Occipital lobe (tissue), 2 donors: ENCODE data around the gene OR6M1. TPM values are rescaled to one million over a fixed set of nuclear protein-coding genes. Genes with fewer than 3 reads are reported as not detected.

Experiments used
- DNase-seq: peaks from one replicate; lab custom pipeline; 2025; lab: John Stamatoyannopoulos, UW
- total RNA-seq: library from RNA; depleted of rRNA; stranded (reverse); fragments of >200 nt; gene quantifications from one replicate; pipeline ENCODE4 v1.2.3, GENCODE V29; 2014

The OR6M1 gene, protein sequence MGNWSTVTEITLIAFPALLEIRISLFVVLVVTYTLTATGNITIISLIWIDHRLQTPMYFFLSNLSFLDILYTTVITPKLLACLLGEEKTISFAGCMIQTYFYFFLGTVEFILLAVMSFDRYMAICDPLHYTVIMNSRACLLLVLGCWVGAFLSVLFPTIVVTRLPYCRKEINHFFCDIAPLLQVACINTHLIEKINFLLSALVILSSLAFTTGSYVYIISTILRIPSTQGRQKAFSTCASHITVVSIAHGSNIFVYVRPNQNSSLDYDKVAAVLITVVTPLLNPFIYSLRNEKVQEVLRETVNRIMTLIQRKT
- total RNA-seq = not detected

- no peak for DNase-seq
Measured at GRCh38 chr11:123806249-123806648, at the start of gene OR6M1. TSS of gene OR6M1 (minus strand) at chr11:123806349. CDS start at chr11:123806349, 0 bp downstream.

GRCh38 chr11:123853038-123853437, 46.9 kb upstream of the OR6M1 start:
- no peak for DNase-seq

DNA sequence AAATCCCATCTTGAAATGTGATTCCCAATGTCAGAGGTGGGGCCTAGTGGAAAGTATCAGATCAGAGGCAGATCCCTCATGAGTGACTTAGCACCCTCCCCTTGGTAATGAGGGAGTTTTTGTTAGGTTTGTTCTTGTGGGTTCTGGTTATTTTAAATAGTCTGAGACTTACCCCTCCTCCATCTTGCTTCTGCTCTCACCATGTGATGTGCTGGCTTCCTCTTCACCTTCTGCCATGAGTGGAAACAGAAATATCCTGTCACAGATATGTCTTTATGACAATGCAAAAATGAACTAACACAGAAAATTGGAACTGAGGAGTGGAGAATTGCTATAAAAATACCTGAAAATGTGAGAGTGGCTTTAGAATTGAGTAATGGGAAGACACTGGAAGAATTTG, 46.2 kb upstream of the OR6M1 start:
- DNase-seq = no peak

DNA sequence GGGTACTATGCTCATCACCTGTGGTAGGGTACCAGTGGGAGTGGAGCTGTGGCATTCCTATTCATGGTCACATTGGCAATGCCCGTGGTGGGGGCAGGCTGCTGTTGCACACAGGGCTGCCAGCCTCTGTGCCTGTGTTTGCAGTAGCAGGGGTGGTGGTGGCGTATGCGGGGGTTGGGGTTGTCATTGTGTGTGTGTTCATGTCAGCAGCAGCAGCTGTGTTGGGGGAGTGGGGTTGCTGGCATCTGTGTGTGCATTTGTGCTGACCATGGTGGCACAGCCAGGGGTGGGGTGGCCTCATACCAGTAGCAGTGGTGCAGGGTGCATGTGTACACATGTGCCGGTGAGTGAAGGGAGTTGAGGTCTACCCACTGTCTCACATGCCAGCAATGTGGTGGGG, 45.0 kb upstream of the OR6M1 start:
- DNase-seq = no peak

DNA sequence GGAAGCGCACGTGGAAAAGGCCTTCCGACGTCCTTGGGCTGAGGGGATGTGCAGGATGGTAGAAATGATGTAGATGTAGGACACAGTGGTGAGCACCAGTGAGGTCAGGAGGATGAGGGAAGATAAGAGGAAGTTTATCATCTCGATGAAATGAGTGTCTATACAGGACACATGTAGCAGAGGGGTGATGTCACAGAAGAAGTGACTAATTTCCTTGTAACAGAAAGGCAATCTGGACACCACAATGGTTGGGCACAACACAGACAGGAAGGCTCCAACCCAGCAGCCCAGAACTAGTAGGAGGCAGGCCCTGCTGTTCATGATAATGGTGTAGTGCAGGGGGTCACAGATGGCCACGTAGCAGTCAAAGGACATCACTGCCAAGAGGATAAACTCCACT, 35.0 kb upstream of the OR6M1 start:
- no peak for DNase-seq

DNA sequence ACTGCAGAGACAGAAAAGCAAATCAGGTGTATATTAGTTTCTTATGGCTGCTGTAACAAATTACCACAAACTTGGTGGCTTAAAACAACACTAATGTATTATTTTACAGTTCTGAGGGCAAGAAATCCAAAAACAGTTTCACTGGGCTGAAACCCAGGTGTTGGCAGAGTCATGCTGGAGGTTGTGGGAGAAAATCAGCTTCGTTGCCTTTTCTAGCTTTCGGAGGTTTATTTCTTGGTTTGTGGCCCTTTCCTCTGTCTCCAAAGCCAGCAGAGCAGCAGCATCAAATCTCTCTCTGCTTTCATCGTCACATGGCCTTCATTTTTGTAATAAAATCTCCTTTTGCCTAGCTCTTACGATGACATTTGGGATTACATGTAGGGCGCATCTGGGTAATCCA, 33.0 kb upstream of the OR6M1 start:
- no peak for DNase-seq

DNA sequence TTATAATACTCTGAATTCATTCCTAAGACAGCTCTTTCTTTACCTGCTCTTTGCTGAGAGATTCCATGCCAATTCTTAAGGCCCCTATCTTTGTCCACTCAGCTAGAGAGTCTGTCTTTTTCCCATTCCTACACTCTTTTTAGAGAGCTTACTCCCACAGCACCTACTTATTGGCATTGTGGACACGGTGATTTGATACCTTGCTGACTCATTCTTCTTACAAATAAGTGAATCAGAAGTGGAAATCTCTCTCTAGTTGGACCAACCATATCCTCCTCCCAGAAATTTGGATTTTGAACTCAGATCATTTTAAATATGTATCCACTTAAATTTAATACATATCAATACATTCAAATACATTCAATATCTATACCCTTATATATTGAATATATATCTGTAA, 32.5 kb upstream of the OR6M1 start:
- DNase-seq = no peak

DNA sequence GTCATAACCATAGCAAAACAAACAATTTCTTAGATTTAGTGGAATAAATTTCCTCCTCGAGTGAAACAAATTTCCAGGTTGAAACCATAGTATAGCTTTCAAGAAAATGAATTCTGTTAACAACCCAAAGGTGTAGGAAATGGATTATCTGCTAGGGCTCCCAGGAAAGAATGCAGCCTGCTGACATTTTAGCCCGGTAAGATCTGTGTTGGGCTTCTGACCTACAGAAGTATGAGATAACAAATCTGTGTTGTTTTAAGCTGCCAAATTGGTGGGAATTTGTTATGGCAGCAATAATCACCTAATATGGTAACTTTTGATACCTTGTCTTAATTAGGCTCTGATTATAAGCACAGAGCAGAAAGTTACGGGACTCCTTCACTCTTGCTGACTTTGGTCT, 32.0 kb upstream of the OR6M1 start:
- DNase-seq = no peak

GRCh38 chr11:123833095-123833494, 26.9 kb upstream of the OR6M1 start:
- DNase-seq = no peak

- DNase-seq = no peak
Measured at GRCh38 chr11:123829745-123830144, 23.6 kb upstream of the OR6M1 start.

DNA sequence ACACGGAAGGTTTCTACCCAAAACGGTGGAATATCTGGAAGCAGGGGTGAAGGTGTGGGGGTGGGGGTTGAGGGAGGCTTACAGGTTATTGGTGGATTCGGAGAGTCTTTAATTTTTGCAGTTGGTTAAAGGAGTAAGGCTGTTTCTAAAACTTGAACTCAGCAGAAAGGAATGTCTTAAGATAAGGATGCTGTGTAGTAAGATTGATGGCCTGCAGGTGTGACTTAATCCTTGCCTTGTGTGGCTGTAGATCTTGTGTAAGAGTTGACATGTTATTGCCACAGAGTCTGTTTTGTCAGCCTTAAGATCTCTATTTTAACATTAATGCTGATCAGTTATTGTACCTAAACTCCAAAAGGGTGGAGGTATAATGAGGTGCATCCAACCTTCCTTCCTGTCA, 16.4 kb upstream of the OR6M1 start:
- no peak for DNase-seq

DNA sequence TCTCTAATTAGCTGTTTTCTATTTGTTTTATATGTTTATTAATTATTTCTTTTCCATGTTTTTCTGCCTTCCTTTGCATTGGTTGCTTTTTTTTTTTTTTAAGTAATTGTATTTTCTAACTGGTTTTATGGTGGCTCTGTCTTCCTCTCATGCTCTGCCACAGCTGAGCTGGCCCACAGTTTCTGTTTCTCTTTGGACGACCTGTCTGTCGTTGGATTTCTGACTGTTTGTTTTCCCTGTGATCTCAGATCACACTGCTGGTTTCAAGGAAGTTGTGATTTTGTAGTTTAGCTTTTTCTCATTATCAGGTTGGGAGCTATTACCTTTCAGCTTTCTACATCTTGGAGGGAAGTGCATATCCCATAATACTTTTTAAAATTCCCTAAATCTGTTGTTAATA, 15.9 kb upstream of the OR6M1 start:
- DNase-seq = no peak

GRCh38 chr11:123815122-123815521, 9.0 kb upstream of the OR6M1 start:
- no peak for DNase-seq

DNA sequence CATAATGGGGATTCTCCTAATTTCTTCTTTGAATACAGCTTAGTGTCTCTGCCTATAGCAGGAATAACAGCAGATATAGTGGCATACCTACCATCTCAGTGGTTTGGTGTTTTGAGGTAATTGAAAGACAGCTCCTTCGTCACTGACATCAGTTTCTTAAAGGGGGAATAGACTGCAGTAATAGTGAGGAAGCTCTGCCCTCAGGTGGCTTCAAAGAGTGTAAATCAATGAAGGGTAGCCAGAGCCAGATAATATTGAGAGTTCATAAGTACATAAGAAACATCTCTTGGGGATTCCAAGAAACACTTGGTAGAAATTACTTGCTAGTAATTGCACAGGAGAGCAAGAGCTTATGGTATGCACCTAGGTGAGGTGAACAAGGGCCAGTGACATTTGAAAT, 4.4 kb downstream of the OR6M1 start:
- no peak for DNase-seq

DNA sequence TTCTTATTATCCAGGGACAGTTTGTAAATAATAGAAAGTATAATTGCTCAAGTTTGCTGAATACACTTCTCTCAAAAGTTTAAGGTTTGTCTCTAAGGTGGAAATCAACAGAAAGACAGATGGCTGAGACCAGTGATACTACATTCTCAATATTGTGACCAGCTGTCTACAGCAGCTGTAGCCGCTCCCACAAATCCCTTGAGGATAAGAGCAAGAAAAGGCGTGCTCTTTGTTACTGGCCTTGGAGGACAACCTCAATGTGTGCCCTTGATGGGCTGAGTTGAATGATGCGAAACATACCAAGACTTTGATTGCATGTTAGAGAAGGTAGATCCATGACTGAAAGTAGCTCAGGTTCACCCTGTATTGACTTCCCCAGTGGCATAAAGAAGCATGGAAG, 6.1 kb downstream of the OR6M1 start:
- DNase-seq = no peak

GRCh38 chr11:123799438-123799837, 6.7 kb downstream of the OR6M1 start:
- no peak for DNase-seq

GRCh38 chr11:123798513-123799252, 7.5 kb downstream of the OR6M1 start:
- DNase-seq = no peak

- DNase-seq = no peak
Measured at GRCh38 chr11:123798079-123798478, 8.1 kb downstream of the OR6M1 start.

DNA sequence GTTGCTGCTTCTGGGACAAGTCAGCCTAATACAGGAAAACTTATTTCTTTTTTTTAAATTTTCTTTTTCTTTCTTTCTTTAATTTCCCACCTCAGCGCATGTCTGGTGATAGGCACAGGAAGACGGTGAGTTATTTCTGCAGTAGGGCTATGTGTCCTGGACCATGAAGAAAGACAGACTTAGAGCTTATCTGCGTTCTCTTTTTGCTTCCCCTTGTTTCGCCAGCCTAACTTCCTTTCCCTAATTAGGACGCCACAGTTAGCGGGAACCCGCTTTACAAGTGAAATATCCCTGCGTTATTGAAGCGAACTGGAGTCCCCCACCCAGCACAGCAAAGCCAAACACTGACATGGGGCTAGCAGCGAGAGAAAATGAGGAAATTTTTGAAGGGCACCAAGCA, 8.6 kb downstream of the OR6M1 start:
- DNase-seq = no peak

DNA sequence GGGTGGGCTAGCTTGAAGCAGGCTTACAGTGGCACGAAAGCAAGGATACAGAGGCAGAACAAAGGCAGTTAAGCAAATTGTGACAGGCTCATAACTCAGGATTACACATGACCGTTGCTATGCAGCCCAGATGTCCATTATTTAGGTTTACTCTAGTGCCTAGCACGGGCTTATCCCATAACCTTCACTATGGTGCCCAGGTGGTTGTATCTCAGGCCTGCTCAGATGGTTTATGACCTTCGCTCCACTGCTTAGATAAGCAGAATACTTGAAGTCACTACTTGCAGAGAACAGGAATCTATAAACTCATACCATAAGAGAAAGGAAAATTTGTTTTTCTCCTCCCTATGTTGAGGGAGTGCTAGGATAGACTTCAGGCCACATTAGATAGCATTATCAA, 9.0 kb downstream of the OR6M1 start:
- no peak for DNase-seq

DNA sequence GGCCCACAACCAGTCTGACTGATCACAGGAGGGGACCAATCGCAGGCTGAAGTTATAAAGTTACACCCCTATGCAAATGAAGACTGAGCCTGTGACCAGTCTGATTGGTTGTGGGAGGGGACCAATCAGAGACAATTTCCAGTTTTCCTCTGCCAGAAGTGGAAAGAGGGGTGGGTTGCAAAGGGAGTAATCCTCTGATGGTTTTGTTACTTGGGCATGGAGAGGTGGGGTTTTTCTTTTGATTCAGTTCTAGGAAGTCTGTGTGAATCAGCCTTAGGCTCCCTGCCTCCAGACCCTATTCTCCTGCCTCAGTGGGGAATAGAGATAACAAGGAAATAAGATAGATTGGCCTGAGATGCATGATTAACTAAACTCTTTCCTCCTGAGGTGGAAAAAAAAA, 9.9 kb downstream of the OR6M1 start:
- no peak for DNase-seq

- DNase-seq = no peak
Measured at GRCh38 chr11:123783536-123783935, 22.6 kb downstream of the OR6M1 start.

GRCh38 chr11:123778511-123778910, 27.6 kb downstream of the OR6M1 start:
- DNase-seq = no peak
